AG09309 (cell line): Measurements from ENCODE around the gene AGA.

Experiments used
- DNase-seq: peaks from one replicate; pipeline ENCODE4 v3.0.0-alpha.2; 2010; ENCODE audit warnings: low read depth
- H3K4me3 ChIP-seq: 2 replicates; pipeline ENCODE4 v1.5.1; 2011; ENCODE audit warnings: mild to moderate bottlenecking, low read depth, low read length, moderate library complexity; ENCODE audit not compliant: control insufficient read depth
- TF ChIP-seq, protein P1 (sequence below): IDR thresholded peaks from 2 replicates; pipeline ENCODE4 v1.5.1; 2011; ENCODE audit warnings: mild to moderate bottlenecking, low read depth, low read length, inconsistent platforms; ENCODE audit not compliant: insufficient read depth, control insufficient read depth; ENCODE audit errors: missing control alignments

The AGA gene

DNA sequence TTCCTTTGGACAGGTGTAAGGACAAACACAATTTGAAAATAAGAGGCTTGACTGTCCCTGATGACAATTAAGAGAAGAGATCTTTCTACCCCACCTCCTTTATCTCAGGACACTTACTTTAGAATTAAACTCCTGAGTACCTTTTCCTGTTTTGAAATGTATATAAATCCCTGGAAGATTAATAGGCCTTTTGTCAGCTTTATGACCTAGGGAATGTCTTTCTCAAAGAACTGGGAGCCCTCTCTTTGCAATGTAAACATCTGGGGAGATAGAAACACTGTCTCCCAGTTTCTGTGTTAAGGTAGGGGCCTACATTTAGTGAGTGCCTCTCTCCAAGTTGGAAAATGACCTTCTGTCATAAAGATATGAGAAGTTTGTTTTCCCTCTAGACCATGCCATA, 31.7 kb downstream of the AGA start:
- no peak for DNase-seq
- TF ChIP-seq, protein P1, sequence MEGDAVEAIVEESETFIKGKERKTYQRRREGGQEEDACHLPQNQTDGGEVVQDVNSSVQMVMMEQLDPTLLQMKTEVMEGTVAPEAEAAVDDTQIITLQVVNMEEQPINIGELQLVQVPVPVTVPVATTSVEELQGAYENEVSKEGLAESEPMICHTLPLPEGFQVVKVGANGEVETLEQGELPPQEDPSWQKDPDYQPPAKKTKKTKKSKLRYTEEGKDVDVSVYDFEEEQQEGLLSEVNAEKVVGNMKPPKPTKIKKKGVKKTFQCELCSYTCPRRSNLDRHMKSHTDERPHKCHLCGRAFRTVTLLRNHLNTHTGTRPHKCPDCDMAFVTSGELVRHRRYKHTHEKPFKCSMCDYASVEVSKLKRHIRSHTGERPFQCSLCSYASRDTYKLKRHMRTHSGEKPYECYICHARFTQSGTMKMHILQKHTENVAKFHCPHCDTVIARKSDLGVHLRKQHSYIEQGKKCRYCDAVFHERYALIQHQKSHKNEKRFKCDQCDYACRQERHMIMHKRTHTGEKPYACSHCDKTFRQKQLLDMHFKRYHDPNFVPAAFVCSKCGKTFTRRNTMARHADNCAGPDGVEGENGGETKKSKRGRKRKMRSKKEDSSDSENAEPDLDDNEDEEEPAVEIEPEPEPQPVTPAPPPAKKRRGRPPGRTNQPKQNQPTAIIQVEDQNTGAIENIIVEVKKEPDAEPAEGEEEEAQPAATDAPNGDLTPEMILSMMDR: no peak
- H3K4me3 ChIP-seq: no peak overlapping the region

DNA sequence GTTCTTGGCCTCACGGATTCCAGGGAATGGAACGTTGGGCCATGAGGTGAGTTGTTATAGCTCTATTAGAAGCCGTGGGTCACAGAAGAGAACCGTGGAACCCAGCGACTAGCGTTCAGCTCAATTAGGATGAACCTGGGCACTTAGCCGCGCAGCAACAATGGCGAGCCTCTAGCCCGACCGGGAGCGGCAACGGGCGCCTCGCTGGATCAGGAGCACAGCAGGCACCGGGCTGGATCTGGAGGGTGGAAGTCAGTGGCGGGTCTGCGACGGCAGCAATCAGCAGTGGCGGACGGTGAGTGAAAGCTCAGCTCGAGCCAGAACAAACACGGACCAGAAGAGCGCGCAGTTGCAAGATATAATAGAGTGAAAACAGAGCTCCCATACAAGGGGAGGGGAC, 34.2 kb downstream of the AGA start:
- H3K4me3 ChIP-seq: no peak overlapping the region
- TF ChIP-seq, protein P1: no peak
- no peak for DNase-seq

DNA sequence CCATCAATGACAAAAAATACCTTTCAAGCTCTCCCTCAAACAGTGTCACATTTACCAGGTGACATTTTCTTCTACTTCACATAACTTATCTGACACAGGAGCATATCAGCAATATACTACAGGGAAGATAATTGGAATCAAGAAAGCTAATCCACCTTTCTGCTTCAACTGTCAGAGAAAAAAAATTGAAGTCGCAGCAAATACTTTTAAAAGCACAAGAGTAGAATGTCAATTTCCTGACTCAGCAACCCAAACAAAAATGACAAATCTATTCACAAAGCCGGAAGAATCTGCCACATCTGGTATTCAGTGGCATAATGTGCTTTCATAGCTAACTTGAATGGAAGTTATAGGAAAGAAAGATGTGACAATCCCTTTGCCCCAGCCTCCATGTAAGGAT, 36.7 kb downstream of the AGA start:
- no peak for DNase-seq
- TF ChIP-seq, protein P1: no peak

DNA sequence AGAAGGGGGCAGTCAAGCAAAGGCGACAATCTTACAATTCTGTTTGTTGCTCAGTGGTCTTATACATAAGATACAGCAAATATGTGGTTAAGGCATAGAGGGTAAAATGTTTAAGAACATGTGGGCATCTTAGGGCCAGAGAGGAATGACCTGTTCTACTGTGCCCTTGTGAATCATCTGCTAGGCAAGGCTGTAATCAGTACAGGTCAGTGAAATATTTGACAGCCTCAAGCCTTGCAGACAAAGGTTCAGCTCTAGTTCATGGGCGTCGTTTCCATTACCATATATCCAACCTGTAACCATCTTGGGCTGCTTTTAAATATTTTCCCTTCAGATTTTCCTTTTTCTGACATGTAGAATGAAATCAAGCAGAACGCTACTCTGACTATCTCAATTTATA, 37.3 kb downstream of the AGA start:
- no peak overlapping the region for H3K4me3 ChIP-seq
- no peak for DNase-seq
- TF ChIP-seq, protein P1: no peak

More for the DNA sequence above, 36.7 kb downstream of the AGA start:
- no peak overlapping the region for H3K4me3 ChIP-seq

DNA sequence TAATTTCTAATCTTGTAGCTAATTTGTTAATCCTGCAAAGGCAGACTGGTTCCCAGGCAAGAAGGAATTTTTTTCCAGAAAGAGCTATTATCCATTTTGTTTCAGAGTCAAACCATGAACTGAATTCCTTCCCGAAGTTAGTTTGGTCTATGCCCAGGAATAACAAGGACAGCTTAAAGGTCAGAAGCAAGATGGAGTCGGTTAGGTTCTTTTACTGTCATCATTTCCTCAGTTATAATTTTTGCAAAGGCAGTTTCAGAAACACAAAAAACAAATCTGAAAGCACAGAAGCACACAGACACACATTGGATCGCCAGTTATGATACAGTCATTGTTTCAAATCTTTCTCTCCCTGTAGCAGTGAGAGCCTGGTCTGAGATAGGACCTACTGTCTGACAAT, 37.9 kb downstream of the AGA start:
- no peak overlapping the region for H3K4me3 ChIP-seq
- TF ChIP-seq, protein P1: no peak
- no peak for DNase-seq

DNA sequence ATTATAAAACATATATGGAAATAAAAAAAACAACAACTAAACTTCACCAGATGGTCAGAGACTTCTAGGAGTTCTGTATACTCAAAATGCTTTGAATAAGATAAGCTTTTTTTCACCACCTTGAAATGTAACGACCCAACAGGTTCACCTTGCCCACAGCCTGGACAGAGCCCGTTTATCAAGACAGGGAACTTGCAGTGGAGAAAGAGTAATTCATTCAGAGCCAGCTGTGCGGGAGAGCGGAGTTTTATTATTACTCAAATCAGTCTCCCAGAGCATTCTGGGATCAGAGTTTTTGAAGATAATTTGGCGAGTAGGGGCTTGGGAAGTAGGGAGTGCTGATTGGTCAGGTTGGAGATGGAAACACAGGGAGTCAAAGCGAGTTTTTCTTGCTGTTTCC, 38.5 kb downstream of the AGA start:
- no peak for DNase-seq
- TF ChIP-seq, protein P1: no peak

More for the DNA sequence above, 38.5 kb downstream of the AGA start:
- no peak overlapping the region for H3K4me3 ChIP-seq
